Testis (tissue), 2 donors: ENCODE measurements around the gene ACSS3.

Source experiments
- POLR2A ChIP-seq: fragments of 450-650 bp; IDR thresholded peaks from one replicate; pipeline ENCODE4 v1.6.1; 2017; ENCODE audit warnings: antibody characterized with exemption, mild to moderate bottlenecking, moderate library complexity
- TF ChIP-seq, protein P1 (sequence below), 3 experiments: fragments of 450-650 bp in 2 of 3; fragments of 200-600 bp in 1 of 3; sonication (generic) in 1 of 3; IDR thresholded peaks; one replicate each; pipeline ENCODE4 v1.5.1; 2016 to 2019; ENCODE audit warnings: antibody characterized with exemption in 3 of 3, mild to moderate bottlenecking in 2 of 3, moderate library complexity in 1 of 3

DNA sequence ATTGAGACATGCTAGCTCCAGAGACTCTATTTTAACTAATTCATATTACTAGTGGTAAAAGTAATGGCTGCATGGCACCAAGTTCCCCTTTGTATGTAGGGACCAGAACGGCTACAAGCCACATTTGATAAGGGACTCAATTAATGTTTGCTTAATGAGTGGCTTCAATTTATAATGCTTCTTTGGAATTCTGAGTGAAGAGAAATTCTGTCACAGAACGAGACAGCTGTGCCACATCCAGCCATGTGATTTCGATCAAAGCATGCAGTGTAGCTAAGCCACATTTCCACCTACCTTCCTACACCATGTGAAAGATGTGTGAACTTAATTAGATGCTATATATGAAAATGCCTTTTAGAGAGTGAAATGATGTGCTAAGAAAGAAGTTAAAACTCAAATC lies 217.4 kb downstream of the ACSS3 start:
- TF ChIP-seq, protein P1, sequence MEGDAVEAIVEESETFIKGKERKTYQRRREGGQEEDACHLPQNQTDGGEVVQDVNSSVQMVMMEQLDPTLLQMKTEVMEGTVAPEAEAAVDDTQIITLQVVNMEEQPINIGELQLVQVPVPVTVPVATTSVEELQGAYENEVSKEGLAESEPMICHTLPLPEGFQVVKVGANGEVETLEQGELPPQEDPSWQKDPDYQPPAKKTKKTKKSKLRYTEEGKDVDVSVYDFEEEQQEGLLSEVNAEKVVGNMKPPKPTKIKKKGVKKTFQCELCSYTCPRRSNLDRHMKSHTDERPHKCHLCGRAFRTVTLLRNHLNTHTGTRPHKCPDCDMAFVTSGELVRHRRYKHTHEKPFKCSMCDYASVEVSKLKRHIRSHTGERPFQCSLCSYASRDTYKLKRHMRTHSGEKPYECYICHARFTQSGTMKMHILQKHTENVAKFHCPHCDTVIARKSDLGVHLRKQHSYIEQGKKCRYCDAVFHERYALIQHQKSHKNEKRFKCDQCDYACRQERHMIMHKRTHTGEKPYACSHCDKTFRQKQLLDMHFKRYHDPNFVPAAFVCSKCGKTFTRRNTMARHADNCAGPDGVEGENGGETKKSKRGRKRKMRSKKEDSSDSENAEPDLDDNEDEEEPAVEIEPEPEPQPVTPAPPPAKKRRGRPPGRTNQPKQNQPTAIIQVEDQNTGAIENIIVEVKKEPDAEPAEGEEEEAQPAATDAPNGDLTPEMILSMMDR (IDR thresholded peaks at IDR 0.05): no peak
- TF ChIP-seq POLR2A: no peak
